Activated CD8-positive, alpha-beta memory T cell treated with anti-CD3 and anti-CD28 coated beads for 36 hours (primary cell): ENCODE results near the gene LRRC7. TPM values are rescaled to one million over a fixed set of nuclear protein-coding genes. Genes with fewer than 3 reads are reported as not detected.

Source experiments
- CTCF ChIA-PET: fragments of 350-600 bp; sonication (Branson Sonifier 250); formaldehyde crosslinking; loops from one replicate; lab custom pipeline; 2021; ENCODE audit warnings: antibody characterized with exemption; lab: Charles Lee
- POLR2A ChIA-PET: fragments of 350-600 bp; sonication (Branson Sonifier 250); formaldehyde crosslinking; loops from one replicate; lab custom pipeline; 2021; ENCODE audit warnings: antibody characterized with exemption; lab: Charles Lee
- total RNA-seq, 2 experiments: library from RNA; stranded (reverse); gene quantifications; one replicate each; pipeline ENCODE4 v1.2.3, GENCODE V29; 2021

LRRC7 gene
- total RNA-seq, result not detected

GRCh38 chr1:69567652-69568420, at the start of gene LRRC7:
Gene LRRC7, plus strand, starts transcription at chr1:69567922. Its CDS starts 718 bp downstream, at chr1:69568640.
- ChIA-PET POLR2A (no interaction called here), CTCF (no interaction called here)

- POLR2A ChIA-PET, result no interaction called here
- CTCF ChIA-PET, result no interaction called here
These were observed 48.7 kb upstream of the LRRC7 start for GRCh38 chr1:69519006-69519405.

GRCh38 chr1:69520326-69520725, 47.4 kb upstream of the LRRC7 start:
- ChIA-PET POLR2A (no interaction called here), CTCF (no interaction called here)

- CTCF ChIA-PET, result no interaction called here
- POLR2A ChIA-PET, result no interaction called here
These were observed 44.7 kb upstream of the LRRC7 start for GRCh38 chr1:69523032-69523431.

- CTCF ChIA-PET, result no interaction called here
- POLR2A ChIA-PET, result no interaction called here
These were observed 44.3 kb upstream of the LRRC7 start for GRCh38 chr1:69523461-69523860.

- CTCF ChIA-PET, result no interaction called here
- POLR2A ChIA-PET, result no interaction called here
These were observed 43.7 kb upstream of the LRRC7 start for GRCh38 chr1:69524015-69524414.

GRCh38 chr1:69527273-69527672, 40.4 kb upstream of the LRRC7 start:
- ChIA-PET CTCF (no interaction called here), POLR2A (no interaction called here)

- POLR2A ChIA-PET, result no interaction called here
- CTCF ChIA-PET, result no interaction called here
These were observed 39.3 kb upstream of the LRRC7 start for GRCh38 chr1:69528376-69528775.

- CTCF ChIA-PET, result no interaction called here
- POLR2A ChIA-PET, result no interaction called here
These were observed 34.4 kb upstream of the LRRC7 start for GRCh38 chr1:69533343-69533742.

- POLR2A ChIA-PET, result no interaction called here
- CTCF ChIA-PET, result no interaction called here
These were observed 32.9 kb upstream of the LRRC7 start for GRCh38 chr1:69534829-69535228.

GRCh38 chr1:69535490-69535889, 32.2 kb upstream of the LRRC7 start:
- ChIA-PET CTCF (no interaction called here), POLR2A (no interaction called here)

- POLR2A ChIA-PET, result no interaction called here
- CTCF ChIA-PET, result no interaction called here
These were observed 27.7 kb upstream of the LRRC7 start for GRCh38 chr1:69540052-69540451.

GRCh38 chr1:69551476-69552324, 16.0 kb upstream of the LRRC7 start:
- POLR2A ChIA-PET, result no interaction called here

GRCh38 chr1:69553726-69554125, 14.0 kb upstream of the LRRC7 start:
- POLR2A ChIA-PET, result no interaction called here
- CTCF ChIA-PET, result no interaction called here

More at GRCh38 chr1:69551476-69552324, 16.0 kb upstream of the LRRC7 start:
- CTCF ChIA-PET, result no interaction called here

- ChIA-PET POLR2A (no interaction called here), CTCF (no interaction called here)
These were observed 876 bp downstream of the LRRC7 start for GRCh38 chr1:69568421-69569174.

- CTCF ChIA-PET, result no interaction called here
- POLR2A ChIA-PET, result no interaction called here
These were observed 1.4 kb downstream of the LRRC7 start for GRCh38 chr1:69569175-69569541.

- ChIA-PET CTCF (no interaction called here), POLR2A (no interaction called here)
These were observed 2.0 kb downstream of the LRRC7 start for GRCh38 chr1:69569576-69570328.

GRCh38 chr1:69570356-69570755, 2.6 kb downstream of the LRRC7 start:
- CTCF ChIA-PET, result no interaction called here
- POLR2A ChIA-PET, result no interaction called here

- POLR2A ChIA-PET, result no interaction called here
- CTCF ChIA-PET, result no interaction called here
These were observed 5.2 kb downstream of the LRRC7 start for GRCh38 chr1:69572921-69573320.

- CTCF ChIA-PET, result no interaction called here
These were observed 6.2 kb downstream of the LRRC7 start for GRCh38 chr1:69573911-69574310.

More at GRCh38 chr1:69573911-69574310, 6.2 kb downstream of the LRRC7 start:
- POLR2A ChIA-PET, result no interaction called here
